IPS-NIHi7 (cell line): Measurements from ENCODE around the gene PBX1.
A peak's percentile ranks its signal among the peaks of the same experiment; 100 is the strongest.

Source experiments
- DNase-seq: peaks from one replicate; pipeline ENCODE4 v3.0.0; 2012; ENCODE audit warnings: mixed read lengths; ENCODE audit errors: extremely low spot score

The PBX1 gene

DNA sequence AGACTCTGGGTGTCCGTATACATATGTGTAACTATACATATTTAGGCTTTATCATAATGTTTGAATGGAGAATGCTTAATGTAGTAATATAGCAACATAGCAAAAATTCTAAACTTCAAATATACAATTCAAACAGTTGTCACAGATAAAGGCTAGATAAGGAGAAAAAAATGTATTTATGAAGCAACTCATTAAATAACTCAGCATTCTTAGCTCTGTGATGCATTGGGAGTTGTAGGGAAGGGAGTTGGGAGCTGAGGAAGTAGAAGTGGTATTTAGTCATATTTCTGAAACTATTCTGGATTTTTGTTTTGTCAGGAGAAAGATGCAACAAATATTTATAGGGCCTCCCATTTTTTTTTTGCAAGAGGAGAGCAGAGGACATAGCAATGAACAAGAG, 197.8 kb downstream of the PBX1 start:
- DNase-seq: no peak

DNA sequence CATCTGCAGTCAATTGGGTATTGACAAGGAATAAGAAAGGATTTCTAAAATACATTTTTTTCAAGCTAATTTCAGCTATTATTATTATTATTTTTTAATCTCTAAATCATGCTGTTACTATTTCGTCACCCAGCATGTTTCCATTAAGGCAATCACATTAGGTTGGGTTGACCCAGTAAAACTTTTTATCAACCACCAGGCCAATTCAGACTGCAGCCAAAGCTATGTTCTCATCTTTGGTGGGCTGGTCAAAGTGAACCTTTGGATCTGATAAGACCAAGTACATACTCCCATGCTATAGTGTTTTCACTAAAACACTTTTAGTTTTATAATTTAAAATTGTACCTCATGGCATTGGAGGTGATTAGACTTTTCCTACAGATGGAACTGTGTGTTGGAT, 198.6 kb downstream of the PBX1 start:
- no peak for DNase-seq

- no peak for DNase-seq
Observed at GRCh38 chr1:164759144-164759920, 200.3 kb downstream of the PBX1 start.

- DNase-seq: no peak
Observed at GRCh38 chr1:164759979-164760469, 201.0 kb downstream of the PBX1 start.

GRCh38 chr1:164760569-164760968, 201.6 kb downstream of the PBX1 start:
- no peak for DNase-seq

DNA sequence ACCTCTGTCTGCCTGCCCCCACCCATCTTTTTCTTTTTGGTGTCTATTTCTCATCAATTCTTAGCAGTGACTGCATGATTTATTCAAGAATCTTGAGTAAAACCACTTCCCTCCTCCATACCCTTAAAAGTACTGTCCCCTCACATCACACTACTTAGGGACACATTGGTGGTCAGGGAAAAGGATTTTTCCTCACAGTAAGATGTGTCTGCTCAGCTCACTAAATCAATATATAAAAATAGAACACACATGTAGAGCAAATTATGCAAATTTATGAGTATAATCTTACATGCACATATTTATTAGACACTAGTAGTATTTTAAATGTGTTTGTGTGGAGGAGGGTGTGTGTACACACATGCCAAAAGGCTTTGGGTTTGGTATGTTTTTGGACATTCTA, 202.0 kb downstream of the PBX1 start:
- DNase-seq: no peak

DNA sequence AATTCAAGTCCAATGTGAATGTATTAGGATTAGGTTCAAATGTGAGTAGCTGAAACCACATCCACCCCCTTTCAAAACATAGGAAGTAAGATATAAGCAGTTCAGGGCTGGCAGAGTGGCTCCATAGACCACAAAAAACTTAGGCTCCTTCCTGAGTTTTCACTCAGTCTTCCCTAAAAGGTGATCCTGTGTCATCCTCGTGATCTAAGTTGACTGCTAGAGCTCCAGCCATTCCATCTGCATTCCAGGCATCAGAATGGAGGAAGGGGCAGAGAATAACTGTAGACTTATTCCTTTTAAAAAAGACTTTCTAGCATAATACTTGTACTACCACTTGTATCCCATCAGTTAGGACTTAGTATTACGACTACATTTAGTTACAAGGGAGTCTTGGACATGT, 204.1 kb downstream of the PBX1 start:
- DNase-seq: no peak

- no peak for DNase-seq
Observed at GRCh38 chr1:164764333-164764732, 205.3 kb downstream of the PBX1 start.

GRCh38 chr1:164765557-164765956, 206.6 kb downstream of the PBX1 start:
- DNase-seq: no peak

DNA sequence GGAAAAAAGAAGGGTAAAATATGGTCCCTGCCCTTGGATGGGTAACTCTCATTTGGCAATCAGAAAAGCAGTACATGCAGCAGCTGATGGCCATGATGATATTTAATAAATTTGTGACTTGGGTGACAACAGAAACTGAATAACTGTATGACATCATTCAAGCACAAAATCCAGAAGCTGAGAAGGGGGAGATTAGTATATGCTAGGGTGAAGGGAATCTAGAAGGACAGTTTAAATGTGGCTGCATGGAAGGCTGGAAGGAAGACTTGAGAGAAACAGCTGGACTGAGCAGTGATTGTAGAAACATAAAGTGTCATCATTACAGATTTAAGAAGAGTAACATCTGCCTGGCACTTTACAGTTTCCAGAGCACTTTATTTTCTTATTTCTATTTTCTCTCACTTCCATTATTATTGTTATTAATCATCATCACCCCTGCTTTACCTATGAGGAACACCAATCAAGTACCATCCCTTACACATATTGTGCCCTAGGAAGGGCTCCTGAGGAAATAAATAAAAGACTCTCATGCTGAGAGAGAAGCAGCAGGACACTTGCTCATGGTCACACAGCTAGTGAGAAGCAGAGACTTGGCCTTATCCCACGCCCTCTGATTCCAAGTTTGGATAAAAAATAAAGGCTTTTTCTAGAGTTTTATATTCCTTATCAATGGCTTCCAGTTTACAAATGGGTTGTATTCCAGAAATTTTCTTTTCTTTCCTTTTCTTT, 207.2 kb downstream of the PBX1 start:
- DNase-seq: no peak

DNA sequence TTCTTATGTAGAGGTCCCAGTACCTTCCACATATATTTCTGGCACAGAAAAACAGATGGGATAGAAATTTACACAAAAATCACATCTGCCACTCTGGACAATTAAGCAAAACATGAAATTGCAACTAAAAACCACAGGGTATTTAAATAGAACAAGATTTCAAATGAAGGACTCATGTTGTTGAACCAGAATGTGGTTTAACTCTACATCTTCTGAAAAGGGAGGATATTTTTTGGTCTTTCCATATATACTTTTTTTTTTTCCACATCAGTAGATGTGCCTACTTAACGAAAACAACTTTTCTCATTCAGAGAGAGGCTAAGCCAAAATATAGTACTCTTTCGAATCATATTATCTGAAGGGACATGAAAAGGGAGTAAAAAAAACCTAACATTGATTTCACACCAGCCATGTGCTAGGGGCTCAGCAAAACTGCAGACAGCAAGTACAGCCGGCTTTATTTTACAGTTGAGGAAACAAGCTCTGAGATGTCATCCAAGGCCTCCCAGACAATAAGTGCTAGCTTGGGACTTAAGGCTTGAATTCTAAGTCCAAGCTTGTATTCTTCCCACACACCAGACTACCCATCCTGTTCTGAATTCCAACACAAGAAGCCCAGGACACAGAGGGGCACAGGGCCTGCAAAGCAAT, 208.9 kb downstream of the PBX1 start:
- no peak for DNase-seq

DNA sequence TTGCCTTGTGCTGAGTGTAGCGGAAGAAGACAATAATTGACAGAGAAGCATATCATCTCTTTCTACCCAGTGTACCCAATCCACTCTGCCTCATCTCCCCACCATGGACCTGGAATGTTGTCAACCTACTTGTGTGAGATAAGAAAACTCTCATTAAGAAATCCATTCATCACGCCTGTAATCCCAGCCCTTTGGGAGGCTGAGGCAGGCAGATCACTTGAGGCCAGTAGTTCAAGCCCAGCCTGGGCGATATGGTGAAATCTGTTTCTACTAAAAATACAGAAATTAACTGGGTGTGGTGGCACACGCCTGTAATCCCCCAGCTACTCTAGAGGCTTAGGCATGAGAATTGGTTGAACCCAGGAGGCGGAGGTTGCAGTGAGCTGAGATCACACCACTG, 209.6 kb downstream of the PBX1 start:
- DNase-seq: no peak

DNA sequence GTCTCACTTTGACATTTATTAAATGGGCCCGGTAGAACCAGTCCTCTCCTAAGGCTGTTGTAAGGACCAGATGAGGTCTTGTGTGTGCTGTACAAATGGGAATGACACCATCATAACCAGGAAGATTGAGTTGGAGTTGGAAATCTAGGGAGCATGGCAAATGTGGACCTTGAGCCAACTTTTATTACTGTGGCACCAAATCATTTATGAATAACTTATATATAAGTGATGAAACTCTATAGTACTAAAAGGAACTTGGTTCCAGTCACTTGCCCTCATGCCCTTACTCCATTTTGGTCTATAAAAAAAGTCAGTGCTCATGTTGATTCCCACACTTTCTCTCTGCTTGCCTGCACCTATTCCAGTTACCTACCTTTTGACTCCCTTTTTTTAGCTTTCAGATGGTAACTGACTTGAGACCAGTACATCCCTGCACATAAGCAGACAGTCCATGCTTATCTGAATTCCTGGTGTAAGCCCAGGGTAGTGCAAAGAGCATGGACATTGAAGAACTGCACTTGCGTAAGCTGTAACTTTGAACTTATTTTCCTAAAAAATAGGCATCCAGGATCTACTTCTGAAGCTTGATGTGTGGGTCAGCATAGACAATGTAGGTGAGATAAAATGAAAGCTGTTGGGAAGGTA, 210.6 kb downstream of the PBX1 start:
- no peak for DNase-seq

DNA sequence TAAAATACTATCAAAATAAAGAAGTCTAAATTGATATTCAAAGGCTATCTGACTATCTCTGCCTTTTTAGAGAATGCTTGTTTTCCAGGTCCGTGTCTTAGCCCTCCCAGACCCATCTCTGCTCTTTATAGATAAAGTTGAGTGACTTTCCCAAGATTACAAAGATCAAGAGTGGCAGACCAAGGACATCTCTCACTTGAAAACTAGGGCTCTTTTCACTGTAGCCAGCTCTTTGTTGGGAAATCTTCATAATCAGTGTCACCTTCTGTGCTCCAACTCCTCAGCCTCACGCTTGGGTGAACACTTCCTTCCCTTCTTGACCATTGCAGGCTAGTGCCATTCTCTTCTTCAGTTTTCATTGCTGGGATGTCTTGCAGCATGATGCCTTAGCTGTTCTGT, 211.1 kb downstream of the PBX1 start:
- DNase-seq: no peak

GRCh38 chr1:164771041-164771618, 212.1 kb downstream of the PBX1 start:
- no peak for DNase-seq

DNA sequence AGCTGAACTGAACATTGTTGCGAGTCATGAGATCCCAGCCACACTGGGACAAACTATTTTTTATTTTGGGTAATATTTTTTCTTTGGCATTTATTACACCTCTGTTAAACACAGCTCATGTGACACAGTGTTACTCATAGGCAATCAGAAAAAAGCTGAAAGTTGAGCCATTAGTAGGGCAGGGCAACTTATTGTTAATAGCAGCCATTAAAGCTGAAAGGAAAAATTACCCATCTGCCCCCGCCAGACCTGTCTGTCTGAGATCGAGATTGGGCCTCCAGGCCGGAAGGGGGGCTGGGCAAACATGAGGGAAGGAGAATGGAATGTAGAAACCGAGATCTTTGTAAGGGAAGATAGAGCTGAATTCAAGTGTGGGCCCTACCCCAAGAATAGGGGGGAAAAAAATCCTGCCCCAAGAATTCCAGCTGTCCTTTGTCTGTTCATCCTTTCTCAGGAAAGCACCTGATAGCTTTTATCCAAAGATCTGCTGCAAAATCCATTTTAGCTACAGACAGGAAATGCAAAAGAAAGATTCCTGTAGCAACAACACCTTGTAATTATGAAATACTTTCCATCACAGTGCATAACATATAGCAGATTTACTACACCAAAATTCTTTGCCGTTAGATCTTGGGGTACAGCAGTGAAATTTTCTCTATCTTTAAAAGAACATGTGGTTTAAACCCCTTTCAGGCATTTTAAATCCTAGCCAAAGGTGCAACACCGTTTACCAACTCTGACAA, 212.8 kb downstream of the PBX1 start:
- peak; percentile 55 for DNase-seq

GRCh38 chr1:164772635-164773034, 213.7 kb downstream of the PBX1 start:
- DNase-seq: peak; percentile 46

DNA sequence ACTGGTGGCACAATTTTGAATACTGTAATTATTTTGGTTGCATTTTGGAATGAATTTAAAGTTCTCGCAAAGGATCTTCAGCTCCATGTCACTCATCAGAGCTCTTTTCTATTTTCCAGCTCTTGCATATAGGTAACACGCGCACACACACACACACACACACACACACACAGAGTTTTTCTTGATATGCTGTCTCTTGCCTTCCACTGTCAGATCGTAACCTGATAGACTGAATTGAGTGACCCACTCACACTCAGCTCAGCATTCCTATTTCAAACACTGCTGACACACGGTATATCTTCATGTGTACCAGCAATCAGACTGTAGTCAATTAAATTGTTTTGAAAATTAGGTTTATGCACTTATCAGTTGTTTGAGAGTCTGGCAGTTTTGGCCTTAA, 214.1 kb downstream of the PBX1 start:
- DNase-seq: no peak

- DNase-seq: no peak
Observed at GRCh38 chr1:164774413-164774812, 215.4 kb downstream of the PBX1 start.

DNA sequence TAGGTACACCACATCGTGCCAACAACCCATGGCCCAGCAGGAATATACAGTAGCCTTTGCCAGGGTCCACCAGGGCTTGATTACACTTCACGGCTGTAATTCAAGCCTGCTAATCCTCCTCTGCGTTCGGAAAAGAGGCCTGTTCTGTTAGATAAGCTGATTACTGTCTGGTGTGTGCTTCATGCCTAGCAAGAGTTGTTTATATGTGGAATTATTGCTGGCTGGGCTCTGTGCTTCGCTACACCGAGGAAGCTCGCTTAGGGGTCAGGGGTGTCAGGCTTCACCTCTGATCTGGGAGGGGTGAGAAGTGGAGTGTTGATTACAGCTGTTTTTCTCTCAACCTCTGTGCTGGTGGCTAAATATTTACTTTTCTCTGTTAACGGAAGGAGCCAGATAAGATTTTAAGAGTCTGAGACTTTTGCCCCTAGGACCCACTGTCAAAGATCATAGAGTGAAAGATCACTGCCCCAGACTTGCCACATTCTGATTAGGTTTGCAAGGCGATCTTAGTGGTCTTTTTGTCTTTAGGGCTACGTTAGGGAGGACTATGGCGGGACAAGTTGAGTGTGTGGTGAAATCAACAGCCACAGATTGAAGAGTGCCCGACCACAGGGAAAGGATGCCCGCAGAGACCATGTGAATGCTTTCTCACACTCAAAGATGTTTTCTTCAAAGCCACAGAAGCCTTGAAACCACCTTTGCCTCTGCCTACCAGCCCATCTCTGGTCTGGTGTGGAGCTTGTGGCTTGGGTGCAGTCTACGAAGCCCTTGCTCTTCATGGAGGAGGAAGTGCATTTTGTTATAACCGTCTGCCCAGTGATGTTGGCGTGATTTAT, 216.1 kb downstream of the PBX1 start:
- DNase-seq: no peak
